ENCODE data around the gene MPI.

- peak; percentile 12 to 25; a peak in 1 of 4 replicates for TF ChIP-seq REST (IDR thresholded peaks at IDR 0.05; ENCODE audit: insufficient read depth in 1 of 2, low read depth in 2 of 2, low read length in 2 of 2)
- TF ChIP-seq POLR2AphosphoS5 (IDR thresholded peaks at IDR 0.05; ENCODE audit: low read depth, low read length): peak; percentile 91
- TF ChIP-seq SIN3A (IDR thresholded peaks at IDR 0.05; ENCODE audit: borderline replicate concordance, insufficient read depth, low read length): no peak
- TF ChIP-seq TAF1 (IDR thresholded peaks at IDR 0.05; ENCODE audit: borderline replicate concordance, insufficient read depth, low read length): peak; percentile 88
- TF ChIP-seq FOXP2 (optimal IDR thresholded peaks at IDR 0.05; ENCODE audit: borderline replicate concordance, extremely low read depth, extremely low read length, insufficient read depth): peak; percentile 92
Measured at GRCh38 chr15:74937590-74938371, 47.9 kb downstream of the MPI start, which contains the start of gene COX5A.

Data from PFSK-1 (cell line).